Fibroblast of pulmonary artery (primary cell): ENCODE results near the gene TMEM132A.

Experiments
- DNase-seq: peaks from one replicate; pipeline ENCODE4 v3.0.0-alpha.2; 2010; ENCODE audit warnings: low read depth
- H3K4me3 ChIP-seq: replicated peaks from 2 replicates; pipeline ENCODE4 v1.5.1; 2011; ENCODE audit warnings: low read depth, mild to moderate bottlenecking, control low read depth, low read length, moderate library complexity
- CTCF ChIP-seq: IDR thresholded peaks from 2 replicates; pipeline ENCODE4 v1.5.1; 2011; ENCODE audit warnings: mild to moderate bottlenecking, control low read depth, low read length, inconsistent platforms; ENCODE audit errors: missing control alignments

TMEM132A gene

GRCh38 chr11:60942970-60943565 is 18.8 kb downstream of the TMEM132A start:
- H3K4me3 ChIP-seq: no peak overlapping the region
- TF ChIP-seq CTCF: no peak
- DNase-seq: no peak

GRCh38 chr11:60944490-60945294 is 20.4 kb downstream of the TMEM132A start:
- H3K4me3 ChIP-seq: no peak overlapping the region
- no peak for DNase-seq
- peak; percentile 27 for TF ChIP-seq CTCF

DNA sequence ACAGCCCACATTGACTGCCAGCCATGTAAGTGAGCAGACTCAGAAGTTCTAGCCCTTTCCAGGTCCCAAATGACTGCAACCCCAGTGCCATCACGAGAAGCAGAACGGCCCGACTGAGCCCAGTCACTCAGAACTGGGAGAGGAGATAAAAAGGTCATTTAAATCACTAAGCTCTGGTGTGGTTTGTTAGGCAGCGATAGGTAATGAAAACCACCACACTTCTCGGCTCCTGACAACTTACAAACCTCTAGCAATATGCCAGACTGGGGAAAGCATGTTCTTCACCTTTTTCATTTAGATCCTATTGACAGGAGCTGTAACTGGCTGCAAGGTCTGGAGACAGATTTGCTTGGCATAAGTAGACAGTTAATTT is 21.0 kb downstream of the TMEM132A start:
- no peak for DNase-seq
- no peak for TF ChIP-seq CTCF
- H3K4me3 ChIP-seq: no peak overlapping the region

DNA sequence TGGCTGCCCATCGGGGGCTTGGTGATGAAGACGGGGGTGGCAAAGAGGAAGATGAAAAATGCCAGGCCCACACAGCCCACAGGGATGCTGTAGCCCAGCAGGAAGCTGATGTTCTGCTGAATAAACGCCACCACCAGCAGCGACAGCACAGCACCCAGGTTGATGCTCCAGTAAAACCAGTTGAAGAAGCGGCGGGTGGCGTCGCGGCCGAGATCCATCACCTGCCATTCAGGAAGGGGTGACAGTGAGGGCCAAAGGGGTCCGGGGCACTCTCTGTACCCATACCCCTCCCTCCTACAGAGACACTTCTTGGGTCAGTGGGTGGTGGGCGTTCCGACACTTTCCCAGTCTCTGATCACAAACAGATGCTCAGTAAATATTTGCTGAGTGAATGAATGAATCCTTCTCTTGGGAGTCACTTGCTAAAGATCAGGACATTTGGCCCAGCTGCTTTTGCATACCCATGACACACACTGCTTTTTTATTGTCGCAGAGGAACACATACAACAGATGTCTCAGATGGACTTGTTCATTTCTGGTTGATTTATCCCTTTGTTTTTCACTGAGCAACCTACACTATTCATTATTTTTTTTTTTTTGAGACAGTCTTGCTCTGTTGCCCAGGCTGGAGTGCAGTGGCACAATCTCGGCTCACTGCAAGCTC is 22.5 kb downstream of the TMEM132A start:
- TF ChIP-seq CTCF: no peak
- H3K4me3 ChIP-seq: no peak overlapping the region
- no peak for DNase-seq

DNA sequence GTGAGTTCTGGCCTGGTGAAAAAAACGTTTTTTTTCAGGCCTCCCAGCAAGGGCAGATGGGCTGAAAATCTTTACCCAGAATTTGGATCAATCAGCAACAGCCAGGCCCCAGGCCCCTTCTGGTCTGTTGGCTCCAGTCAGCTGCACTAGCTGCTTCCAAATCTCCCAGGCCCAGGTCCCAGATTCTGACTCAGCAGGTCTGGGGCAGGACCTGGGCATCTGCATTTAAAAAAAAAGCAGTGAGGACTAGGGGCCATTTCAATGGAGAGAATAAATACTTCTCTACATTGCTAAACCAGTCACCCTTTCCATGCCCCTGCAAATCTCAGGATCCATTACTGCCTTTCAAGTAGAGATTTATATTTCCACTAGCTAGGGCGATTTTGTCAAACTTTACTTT is 23.4 kb downstream of the TMEM132A start:
- H3K4me3 ChIP-seq: no peak overlapping the region
- no peak for TF ChIP-seq CTCF
- DNase-seq: no peak

DNA sequence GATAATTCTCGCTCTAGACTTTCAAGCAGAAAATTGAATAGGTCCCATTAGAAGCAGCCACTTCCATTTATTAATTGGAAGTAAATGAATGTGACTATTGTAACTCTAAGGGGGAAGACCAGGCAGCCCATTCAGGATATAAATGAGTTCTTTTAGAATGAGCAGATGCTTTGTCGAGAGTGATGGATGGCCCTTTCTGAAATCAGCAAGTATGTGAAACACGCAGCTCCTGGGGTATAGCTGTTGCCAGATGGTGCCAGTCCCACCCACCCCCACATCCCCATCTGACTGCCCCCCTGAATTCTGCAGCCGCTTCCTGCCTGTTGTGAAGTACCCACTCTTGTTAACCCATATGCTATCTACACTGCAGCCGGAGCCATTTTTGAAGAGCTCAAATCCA is 24.0 kb downstream of the TMEM132A start:
- DNase-seq: no peak
- H3K4me3 ChIP-seq: no peak overlapping the region
- no peak for TF ChIP-seq CTCF

DNA sequence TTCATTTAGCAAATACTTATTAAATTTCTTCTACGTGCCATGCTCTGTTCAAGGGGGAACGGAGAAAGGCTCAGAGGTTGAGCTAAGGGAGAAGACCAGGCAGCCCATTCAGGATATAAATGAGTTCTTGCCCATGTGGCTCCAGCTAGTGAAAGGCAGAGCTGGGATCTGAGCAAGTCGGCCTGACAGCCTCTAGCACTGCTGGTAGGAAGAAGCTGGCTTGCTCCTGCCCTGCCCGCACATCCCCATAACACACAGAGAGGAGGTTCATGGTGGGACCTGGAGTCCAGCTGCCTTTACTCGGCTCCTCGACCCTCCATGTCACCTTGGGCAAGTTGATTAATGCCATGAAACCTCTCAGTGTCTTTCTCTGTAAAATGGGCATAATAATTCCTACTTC is 25.8 kb downstream of the TMEM132A start:
- no peak for TF ChIP-seq CTCF
- no peak overlapping the region for H3K4me3 ChIP-seq
- DNase-seq: no peak
